HG02970 (cell line): Measurements from ENCODE around the gene PDE4D.
"Not testable (repeated sequence)": the region's sequence is repeated elsewhere in the genome, so short reads cannot be mapped to it uniquely, and the experiment has no call there.

Experiments
- ATAC-seq: cut with Tn5 transposase; IDR thresholded peaks from one replicate; pipeline ENCODE4 v1.9.1; 2021; ENCODE audit warnings: mild to moderate bottlenecking, moderate library complexity, moderate number of reproducible peaks; ENCODE audit not compliant: unreplicated experiment, low FRiP score

PDE4D gene

DNA sequence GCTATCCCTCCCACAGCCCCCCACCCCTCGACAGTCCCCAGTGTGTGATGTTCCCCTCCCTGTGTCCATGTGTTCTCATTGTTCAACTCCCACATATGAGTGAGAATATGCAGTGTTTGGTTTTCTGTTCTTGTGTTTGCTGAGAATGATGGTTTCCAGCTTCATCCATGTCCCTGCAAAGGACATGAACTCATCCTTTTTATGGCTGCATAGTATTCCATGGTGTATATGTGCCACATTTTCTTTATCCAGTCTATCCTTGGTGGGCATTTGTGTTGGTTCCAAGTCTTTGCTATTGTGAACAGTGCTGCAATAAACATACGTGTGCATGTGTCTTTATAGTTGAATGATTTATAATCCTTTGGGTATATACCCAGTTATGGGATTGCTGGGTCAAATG is 940.3 kb downstream of the PDE4D start:
- ATAC-seq = not testable (repeated sequence)

DNA sequence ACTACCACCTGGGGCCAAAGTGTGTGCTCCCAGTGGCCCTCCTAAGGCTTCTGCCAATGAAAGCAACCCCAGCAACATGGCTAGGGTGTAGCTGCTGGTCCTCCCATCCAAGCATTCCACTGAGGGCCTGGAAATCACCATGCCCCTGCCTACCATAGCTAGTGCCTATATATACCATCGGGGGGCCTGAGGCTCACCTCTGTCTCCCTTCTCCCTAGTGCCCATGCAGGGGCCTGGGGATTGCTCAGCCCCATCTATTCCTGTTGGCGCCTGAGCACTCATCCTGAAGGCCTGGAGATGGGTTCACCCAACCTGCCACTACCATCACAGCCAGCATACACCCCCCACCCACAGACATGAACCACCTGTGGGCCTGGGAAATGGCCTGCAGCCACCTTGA is 943.3 kb downstream of the PDE4D start:
- no peak for ATAC-seq

DNA sequence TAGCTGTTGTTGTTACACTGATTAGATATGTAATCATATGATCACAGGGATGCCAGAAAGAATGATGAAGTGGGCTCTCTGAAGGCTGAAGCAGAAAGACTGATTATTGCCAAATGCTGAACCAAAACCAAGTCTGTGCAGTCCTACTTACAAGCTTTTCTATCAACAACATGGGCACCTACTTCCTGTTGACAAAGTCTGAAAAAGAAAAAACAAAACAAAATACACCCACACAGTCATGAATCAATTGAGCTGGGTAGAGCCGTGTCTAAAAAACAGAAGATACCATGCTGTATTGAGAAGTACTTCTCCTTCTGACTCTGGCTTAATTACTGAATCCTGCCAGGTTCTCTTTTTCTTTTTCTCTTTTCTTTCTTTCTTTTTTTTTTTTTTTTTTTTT is 947.3 kb downstream of the PDE4D start:
- no peak for ATAC-seq

DNA sequence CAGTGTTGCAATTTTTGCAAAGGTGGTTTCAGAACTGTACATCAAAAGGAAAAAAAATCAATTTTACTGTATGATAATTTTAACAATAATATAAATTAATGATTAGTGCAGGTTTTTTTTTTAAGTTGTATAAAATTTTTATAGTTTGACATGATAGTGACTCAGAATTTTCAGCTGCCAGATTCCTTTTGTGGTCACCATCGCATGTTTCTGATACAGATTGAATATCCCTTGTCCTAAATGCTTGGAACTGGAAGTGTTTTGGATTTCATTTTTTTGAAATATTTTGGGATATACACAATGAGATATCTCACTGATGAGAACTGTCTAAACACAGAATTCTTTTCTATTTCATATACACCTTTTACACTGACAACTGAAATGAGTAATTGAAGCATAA is 949.3 kb downstream of the PDE4D start:
- no peak for ATAC-seq

DNA sequence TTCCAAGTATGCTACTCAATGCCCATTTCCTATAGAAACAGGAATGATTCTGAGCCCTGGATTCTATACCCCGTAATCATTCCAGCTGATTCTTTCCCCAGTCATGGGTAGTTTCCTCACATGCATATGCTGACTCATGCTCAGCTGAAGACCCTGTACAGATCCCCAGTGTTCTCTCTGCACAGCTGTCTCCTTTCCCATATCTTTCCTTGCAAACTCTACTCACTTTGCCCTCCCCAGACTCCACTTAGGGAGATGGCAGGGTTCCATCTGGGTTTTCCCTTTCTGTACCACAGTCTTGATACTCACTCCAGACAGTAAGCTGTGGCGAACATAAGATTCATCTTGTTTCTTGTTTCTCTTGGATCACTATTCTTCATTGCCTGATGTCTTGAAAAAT is 953.1 kb downstream of the PDE4D start:
- ATAC-seq = no peak

DNA sequence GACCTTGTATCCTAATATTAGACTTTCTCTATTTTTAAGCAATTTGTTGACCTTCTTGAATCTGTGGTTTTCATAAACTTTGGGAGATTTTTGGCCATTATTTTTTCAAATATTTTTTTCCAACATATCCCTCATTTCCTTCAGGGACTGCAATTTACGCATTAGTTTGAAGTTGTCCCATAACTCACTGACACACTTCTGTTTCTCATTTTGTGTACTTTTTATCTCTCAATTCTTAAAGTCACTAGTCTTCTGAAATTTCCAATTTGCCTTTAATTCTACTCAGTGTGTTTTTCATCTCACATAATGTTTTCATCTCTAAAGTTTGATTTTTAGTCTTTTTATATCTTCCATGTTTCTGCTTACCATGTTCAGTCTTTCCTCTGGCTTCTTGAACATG is 953.9 kb downstream of the PDE4D start:
- no peak for ATAC-seq

DNA sequence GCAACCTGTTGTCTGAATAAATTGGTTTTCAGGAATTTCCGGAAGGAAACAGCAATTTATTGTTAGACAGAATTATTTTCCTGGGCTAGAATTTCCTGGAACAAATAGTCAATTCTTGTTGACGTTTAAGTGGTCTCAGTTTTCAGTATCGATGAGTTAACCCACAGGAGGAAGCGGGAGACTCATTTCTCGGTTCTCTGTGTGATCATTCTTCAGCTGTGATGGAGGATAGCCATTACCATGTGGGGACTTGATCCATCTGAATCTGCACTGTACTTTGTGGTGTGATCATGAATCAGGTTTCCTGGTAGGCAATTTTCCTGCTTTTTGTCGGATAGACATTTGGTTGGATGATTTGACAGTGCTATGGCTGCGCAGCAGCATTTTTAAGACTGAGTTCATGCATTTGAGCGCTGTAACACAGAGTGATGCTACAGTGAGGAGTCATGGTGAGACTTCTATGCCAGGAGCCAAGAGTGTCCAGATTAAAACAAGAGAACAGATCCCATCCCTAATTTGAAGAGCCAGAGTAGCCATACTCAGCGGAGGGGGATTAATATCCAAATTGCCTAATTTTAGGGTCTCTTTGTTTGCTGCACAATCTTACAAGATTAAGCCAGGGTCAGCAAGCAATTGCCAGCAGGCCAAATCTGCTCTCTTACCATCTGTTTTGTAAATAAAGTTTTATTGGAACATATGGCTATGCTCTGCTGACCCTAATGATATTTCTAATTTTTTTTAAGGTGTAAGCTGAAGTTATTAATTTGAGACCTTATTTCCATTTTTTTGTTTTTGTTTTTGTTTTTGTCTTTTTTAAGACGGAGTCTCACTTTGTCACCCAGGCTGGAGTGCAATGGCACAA is 954.7 kb downstream of the PDE4D start:
- ATAC-seq = no peak

DNA sequence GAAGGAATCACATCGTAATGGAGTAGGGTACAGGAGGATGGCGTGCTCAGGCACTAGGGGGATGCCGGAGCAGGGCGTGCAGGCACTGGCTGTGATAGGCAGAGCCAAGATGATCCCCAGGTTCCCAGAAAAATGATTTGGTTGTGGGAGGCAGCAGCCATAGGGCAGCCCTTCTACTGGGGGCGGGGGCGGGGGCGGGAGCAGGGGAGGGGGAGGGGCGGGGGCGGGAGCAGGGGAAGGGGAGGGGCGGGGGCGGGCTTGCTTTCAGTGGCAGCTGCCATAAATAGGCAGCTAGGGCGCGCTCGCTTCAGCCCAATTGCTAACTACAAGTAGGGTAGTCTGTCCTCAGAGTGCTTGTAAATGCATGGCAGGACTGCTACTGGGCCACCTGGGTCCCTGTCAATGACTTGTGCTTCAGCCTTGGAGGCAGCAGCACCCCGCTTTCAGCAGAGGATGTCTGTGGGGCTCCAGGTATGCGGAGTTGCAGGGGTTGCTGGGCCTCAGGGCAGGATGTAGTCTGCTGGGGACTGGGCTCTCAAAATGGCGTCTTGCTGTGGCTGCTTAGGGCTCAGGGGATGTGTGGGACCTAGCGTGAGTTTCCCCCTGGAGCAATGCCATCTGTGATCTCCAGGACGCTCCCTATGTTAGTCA is 956.4 kb downstream of the PDE4D start:
- no peak for ATAC-seq

DNA sequence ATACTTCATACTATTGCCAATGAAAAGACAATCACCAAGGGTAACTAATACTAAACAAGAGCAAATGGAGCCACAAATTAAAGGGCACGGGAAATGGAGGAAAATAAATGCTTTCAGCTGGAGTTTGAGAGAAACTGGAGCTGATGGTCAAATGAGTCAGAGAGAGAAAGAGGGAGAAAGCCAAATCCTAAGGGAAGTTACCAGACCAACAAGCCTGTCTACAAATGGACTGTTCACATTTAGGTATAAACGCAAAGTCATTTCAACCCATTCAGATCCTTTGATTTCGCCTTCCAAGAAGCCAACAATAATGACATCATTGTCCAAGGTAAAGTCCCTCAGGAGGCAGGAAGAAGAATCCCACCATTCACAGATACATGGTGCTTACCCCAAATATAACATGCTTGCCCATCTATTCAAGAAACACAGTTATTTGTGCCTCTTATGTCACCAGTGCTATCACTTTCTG is 958.9 kb downstream of the PDE4D start:
- no peak for ATAC-seq

DNA sequence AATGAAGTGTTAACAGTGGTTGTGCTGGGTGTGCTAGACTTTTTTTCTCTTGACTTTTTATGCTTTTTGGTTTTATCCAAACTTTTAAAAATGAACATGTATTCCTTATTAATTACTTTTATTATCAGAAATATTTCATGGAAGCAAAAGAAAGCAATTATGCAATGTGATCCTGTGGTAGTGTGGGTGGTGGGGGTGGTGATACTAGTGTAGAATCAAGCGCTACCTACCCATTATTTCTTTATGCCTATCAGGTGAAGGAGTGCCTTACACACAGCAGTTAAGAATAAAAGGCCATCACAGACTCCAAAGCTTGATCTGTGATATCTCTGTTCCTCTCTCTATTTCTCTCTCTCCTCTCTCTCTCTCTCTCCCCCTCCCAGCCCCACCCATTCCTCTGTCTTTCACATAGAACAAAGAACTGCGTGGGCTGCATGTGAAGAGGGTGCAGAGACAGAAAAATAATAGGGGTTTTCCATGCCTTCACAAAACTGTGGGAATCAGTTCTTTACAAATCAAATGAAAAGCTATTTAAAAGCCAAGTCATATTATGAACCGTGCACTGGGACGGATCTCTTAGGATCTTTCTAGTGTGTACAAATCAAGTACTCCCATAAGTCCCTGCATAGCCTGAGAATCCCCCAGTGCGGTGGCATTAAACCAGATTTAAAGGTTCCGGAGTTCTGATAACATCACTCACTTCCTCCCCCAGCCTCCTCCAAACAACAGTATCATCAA is 959.5 kb downstream of the PDE4D start:
- ATAC-seq = no peak

DNA sequence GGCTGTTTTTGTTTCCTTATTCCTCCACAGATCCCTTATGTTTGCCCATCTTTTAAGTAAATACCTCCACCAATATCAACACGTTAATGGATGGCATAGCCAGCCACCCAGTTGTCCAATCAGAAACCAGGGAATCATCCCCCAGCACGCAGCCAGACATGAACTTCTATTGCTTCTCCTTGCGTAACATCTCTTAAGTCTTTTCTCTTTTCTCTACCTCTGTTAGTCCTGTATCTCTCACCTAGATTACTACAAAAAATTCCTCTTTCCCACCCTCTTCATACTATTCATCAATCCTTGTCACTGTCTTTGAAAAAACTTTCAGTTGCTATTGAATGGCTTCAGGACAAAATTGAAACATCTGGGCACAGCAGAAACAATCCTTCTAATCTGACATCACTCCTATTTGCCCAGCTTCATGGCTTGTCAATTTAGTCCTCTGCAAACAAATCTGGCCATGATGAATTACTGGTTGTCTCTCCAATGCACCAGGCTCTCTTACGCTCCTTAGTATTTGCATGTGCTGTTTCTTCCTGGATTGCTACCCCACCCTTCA is 961.4 kb downstream of the PDE4D start:
- no peak for ATAC-seq

DNA sequence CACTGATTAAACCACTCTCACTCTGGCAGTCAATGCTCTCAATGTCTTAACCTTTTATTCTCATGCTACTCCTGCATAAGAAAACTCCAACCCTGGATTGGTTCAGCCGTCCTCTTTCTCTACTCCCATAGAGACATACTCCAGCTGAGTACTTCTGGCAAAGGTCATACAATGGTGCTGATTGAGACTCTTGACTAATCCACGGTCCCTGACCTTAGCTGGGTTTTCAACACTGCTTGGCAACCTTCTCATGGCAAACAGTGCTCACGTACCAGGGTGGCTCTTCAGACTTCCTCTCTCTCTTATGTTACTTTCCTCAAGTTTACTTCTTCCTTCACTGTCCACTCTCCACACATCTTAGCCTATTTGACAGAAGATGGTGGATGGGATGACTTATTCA is 963.0 kb downstream of the PDE4D start:
- ATAC-seq = no peak

DNA sequence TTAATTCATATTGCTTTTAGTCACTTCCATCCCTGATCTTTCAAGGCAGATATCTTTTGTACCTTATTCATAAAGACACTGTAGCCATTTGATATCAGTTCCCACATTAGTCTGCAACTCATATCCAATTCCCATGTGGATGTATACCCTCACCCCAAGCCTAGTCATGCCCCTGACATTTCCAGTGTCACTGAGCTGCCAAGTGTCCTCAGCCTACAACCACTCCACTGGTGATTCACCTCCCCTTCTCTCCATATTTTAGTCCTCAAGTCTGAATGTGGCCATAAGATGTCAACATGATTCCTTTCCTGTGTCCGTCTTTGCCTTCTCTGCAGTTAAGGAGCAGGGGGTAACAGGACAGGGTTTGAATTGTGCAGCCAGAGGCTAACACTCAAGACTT is 963.8 kb downstream of the PDE4D start:
- no peak for ATAC-seq

DNA sequence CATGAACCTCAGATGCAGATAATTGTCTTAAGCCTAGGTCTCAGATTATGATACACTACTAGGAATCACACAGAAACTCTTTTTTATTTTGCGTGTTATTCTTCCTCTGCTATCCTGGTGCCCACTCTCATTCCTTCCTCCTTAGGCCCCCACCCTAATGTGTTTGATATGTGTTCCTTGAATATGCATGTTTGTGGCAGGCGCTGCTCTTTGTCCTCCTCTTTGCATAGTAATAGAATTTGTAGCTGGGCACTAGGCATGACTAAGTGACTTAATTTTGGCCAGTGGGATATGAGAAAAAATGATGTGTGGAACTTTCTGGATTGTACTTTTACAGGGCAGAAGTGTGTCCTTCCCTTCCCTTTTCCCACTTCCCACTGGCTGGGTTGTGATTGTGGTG is 965.6 kb downstream of the PDE4D start:
- ATAC-seq = no peak

DNA sequence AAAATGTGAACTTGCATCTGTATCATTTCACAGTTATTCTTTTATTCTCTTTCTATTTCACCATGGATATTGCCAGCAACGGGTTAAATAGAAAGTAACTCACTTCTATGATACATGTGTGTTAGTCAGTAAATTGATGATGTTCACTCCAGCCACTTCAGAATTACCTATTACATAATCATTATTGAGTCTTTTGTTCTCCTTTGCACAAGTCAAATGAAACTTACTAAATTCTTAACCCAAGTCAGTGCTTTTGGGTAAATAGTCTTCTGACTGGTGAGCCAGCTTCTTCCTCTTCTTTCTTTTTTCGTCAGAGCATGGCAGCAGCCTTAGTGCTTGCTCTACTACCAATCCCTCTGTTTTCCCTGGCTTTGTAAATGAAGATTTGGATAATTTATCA is 966.3 kb downstream of the PDE4D start:
- ATAC-seq = no peak

DNA sequence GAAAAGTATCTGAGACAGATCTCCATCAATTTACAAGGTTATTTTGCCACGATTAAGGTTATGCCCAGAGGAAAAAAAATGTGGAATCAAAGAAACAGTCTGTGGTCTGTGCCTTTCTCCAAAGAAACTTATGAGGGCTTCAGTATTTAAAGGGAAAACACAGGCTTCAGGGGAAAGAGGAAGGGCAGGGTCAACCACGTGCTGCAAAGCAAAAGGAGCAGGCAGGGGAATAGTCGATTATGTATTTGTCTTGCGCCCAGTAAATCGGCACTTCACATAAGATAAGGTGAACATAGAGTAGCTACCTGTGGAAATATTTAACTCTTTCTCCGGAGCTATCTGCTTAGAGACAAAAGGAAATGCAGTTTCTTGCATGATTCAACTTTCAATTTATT is 967.0 kb downstream of the PDE4D start:
- no peak for ATAC-seq

DNA sequence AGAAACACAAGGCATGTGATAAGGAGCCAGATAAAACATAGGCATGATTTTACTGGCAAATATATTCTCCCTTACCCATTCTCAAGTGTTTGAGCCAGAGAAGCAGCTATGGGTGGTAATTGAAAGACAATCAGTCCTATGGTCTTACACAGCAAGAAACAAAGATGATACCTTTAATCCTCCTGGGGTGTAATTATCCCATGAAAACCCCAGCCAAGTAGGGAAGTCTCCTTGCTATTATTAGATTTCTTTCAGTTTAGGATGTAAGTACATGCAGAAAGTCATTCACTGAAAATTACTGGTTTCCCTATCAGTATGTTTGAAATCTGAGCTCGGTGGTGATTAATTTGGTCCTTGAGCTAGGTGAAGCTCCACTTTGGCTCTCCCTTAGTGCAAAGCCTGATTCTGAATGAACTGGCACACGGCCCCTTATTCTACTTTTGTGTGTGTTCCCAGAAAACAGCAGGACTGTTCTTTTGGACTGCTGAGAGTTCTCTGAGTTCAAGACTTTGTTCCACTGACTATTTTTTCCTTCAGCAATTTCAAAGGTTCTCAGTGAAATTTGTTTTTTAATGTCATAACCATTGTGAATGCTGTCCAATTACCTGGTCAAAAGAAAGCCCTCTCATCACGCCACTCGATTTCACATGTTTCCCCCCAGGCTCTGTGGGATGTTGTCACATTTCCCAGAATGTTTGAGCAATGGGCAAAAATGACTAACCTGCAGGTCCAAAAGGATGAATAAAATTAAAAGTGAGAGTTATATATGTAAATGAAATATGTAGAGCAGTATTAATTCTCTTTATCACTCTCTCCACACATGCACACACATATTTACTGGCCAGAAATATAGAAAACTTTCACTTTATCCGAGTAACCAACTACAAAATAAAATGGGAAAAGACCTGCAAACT is 967.6 kb downstream of the PDE4D start:
- no peak for ATAC-seq

DNA sequence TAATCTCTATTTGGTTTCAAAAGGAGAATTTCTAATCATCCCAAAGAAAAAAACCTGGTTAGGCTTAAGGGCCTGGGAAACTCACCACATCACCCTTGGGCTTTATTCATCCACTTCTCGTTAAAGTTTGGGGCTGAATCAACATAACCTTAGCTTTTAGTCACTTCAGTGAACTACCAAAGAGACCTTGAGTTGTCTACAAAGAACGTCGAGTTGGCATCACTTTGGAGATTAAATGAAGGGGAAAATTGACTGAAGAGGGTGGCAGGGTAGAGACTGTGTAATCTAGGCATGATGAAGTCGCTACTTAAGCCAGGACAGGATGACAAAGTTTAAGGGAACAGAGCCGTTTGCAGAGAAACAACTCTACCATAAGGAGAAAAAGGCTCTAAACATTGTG is 969.2 kb downstream of the PDE4D start:
- ATAC-seq = no peak

DNA sequence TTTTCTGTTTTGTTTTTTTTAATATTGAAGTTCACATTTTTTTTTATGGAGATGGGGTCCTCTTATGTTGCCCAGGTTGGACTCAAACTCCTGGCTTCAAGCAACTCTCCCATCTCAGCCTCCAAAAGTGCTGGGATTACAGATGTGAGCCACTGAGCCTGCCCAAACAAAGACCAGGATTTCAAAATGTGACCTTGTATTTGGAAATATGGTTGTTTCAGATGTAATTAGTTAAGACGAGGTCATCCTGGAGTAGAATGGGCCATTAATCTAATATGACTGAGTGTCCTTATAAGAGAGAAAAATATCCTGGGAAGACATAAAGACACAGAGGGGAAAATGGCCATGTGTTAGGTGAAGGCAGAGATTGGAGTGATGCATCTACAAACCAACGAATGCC is 970.2 kb downstream of the PDE4D start:
- no peak for ATAC-seq
